Erythroblast (primary cell): ENCODE data around the gene ZNF501.

Source experiments
- GATA1 ChIP-seq: IDR thresholded peaks from 2 replicates; pipeline ENCODE4 v1.6.1; 2011; ENCODE audit warnings: low read depth, mild to moderate bottlenecking, control low read depth, low read length, moderate library complexity
- POLR2A ChIP-seq: IDR thresholded peaks from 2 replicates; pipeline ENCODE4 v1.6.1; 2011; ENCODE audit warnings: mild to moderate bottlenecking, low read length

DNA sequence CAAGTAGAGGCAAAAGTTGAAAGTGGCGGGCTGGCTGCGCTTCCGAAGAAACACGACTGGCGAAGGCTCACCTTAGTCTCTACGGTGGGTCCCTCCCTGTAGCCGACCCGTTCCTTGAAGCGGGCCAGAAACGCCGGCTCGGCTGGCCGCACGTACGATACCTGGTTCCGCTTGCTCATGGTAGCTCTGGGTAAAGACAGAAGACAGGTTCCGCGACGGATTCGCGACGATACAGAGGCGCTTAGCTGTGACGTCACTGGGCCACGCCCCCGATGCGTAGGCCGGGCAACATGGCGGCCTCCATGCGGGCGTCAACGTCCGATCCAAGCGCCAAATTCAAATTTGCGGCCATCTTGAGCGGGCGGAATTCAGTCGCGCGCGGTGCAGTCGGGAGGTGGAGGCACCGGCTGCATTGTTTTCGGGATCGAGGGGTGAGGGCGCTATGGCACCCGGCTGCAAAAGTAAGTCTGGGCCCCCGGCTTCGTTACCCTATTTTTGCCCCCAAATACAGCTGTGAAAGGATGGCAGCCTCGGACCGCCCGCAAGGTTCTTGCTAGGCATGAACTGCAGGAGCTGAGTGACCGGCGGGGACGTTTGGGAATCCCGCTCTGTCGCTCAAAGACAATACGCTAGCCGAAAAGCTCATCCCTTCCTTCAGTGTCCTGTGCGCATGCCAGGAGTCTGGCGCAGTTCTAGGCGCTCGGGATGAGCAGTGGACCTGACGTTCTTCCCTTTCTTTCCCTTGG, 32.2 kb downstream of the ZNF501 start, which contains the start of the genes KIAA1143 and KIF15:
- TF ChIP-seq POLR2A (peak; percentile 95), GATA1 (no peak)
